ENCODE results near the gene CHRM5.

CHRM5 gene

DNA sequence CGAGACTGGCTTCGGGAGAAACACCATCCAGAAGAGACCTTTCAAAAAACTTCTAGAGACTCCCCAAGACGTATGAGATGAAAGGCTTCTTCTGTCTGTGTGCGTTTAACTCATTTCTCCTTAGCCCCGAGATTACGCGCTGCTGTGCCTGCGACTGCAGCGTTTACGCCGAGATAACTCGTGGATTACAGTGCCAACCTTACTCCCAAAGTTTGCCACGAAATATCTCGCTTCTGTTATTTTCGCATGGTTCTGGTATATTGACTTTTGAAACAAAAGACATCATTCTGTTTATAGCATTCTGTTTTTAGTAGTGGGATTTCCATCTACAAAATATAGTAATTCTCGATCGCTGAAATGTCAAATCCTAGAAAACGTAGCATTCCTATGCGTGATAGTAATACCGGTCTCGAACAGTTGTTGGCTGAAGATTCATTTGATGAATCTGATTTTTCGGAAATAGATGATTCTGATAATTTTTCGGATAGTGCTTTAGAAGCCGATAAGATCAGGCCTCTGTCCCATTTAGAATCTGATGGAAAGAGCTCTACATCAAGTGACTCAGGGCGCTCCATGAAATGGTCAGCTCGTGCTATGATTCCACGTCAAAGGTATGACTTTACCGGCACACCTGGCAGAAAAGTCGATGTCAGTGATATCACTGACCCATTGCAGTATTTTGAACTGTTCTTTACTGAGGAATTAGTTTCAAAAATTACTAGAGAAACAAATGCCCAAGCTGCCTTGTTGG, 134.1 kb downstream of the CHRM5 start:
- no peak for DNase-seq

GRCh38 chr15:34106423-34106822, 138.1 kb downstream of the CHRM5 start:
- DNase-seq = no peak

- DNase-seq = no peak
These were observed 139.0 kb downstream of the CHRM5 start for GRCh38 chr15:34107315-34107714.

GRCh38 chr15:34109797-34110663, 141.7 kb downstream of the CHRM5 start:
- DNase-seq = no peak

GRCh38 chr15:34111488-34111887, 143.2 kb downstream of the CHRM5 start:
- no peak for DNase-seq

DNA sequence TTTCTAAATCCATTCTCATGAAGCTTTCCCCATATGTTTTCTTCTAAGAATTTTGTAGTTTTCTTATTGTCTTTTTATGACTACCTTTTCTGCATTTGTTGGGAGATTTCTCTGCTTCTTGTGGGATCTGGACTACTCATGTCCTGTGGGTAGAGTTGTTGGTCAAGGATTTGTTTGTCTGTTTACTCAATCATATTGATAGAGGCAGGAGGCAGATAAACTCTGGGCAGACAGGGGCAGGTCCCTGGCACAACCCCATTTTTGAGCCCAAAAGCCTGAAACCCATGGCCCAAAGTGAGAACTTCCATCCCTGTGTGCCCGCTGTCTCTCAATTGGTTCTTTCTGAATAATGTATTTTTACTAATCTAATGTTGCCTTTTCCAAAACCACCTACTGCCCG, 145.9 kb downstream of the CHRM5 start:
- no peak for DNase-seq

DNA sequence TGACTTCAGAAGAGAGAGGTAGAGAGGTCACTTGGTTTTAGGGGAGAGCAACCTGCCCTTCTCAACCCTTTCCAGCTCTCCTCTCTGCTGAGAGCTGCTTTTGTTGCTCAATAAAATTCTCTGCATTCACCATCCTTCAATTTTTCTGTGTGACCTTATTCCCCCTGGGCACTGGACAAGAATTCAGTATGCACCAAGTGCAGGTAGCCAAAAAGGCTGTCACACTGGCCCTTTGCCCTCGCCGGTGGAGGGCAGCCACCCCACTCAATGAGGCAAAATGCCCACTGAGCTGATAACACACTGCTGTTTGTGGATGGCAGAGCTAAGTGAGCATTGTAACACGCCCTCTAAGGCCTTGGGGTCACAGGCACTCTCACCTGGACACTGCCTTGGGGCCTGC, 146.4 kb downstream of the CHRM5 start:
- DNase-seq = no peak

DNA sequence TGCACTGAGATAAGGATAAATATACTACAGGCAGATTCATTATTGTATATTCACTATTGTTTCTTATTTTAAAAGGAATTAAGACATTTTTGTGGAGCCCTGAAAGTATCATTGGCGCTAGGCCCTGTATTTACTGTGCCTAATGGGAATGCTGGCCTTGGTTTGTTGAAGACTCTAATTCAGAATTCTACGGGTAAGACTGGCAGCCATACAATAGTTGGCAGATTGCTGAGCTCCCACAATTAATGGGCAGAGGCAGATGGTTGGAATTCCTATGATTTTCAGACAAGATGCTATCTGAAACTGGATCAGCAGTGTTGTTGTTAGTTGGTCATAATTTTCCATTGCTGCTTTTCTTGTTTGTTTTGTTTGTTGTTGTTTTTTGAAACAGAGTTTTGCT, 148.3 kb downstream of the CHRM5 start:
- DNase-seq = no peak
